KMS-11 (cell line): Measurements from ENCODE around the gene CNOT2.

ENCODE experiments used
- H2AFZ ChIP-seq: fragments of 200-600 bp; sonication (generic); 2 replicates; pipeline ENCODE4 v1.6.1; 2016; ENCODE audit warnings: antibody characterized with exemption, mixed run types, low read depth
- H3K27ac ChIP-seq: fragments of 200-600 bp; sonication (generic); 2 replicates; pipeline ENCODE4 v1.6.1; 2016; ENCODE audit warnings: mild to moderate bottlenecking, mixed run types
- H3K27me3 ChIP-seq: fragments of 200-600 bp; sonication (generic); 2 replicates; pipeline ENCODE4 v1.6.1; 2017; ENCODE audit warnings: mild to moderate bottlenecking, low read depth, mixed run types, moderate library complexity; ENCODE audit not compliant: insufficient read depth
- H3K36me3 ChIP-seq: fragments of 200-600 bp; sonication (generic); 2 replicates; pipeline ENCODE4 v1.6.1; 2017; ENCODE audit warnings: mild to moderate bottlenecking, mixed run types; ENCODE audit not compliant: insufficient read depth
- H3K4me1 ChIP-seq: fragments of 200-600 bp; sonication (generic); 2 replicates; pipeline ENCODE4 v1.6.1; 2016; ENCODE audit warnings: mild to moderate bottlenecking, low read depth, mixed run types; ENCODE audit not compliant: poor library complexity, severe bottlenecking
- H3K4me2 ChIP-seq: fragments of 200-600 bp; sonication (generic); 2 replicates; pipeline ENCODE4 v1.7.0; 2016; ENCODE audit warnings: mild to moderate bottlenecking, mixed run types
- H3K4me3 ChIP-seq: fragments of 200-600 bp; sonication (generic); IDR thresholded peaks from 2 replicates; pipeline ENCODE4 v1.6.1; 2017; ENCODE audit warnings: low read depth, low read length, mixed read lengths; ENCODE audit not compliant: insufficient read depth
- H3K79me2 ChIP-seq: fragments of 200-600 bp; sonication (generic); 2 replicates; pipeline ENCODE4 v1.6.1; 2016; ENCODE audit warnings: low read depth, mixed run types; ENCODE audit not compliant: insufficient read depth
- H3K9ac ChIP-seq: fragments of 200-600 bp; sonication (generic); 2 replicates; pipeline ENCODE4 v1.6.1; 2016; ENCODE audit warnings: mild to moderate bottlenecking, mixed run types
- H4K20me1 ChIP-seq: fragments of 200-600 bp; sonication (generic); 2 replicates; pipeline ENCODE4 v1.6.1; 2016; ENCODE audit warnings: mild to moderate bottlenecking, mixed run types; ENCODE audit not compliant: insufficient read depth
- TF ChIP-seq, protein P1 (sequence below): fragments of 200-600 bp; sonication (generic); conservative IDR thresholded peaks from 2 replicates; pipeline ENCODE4 v1.6.1; 2017; ENCODE audit warnings: low read depth, mild to moderate bottlenecking, antibody characterized with exemption, low read length, moderate library complexity, mixed read lengths

The CNOT2 gene

DNA sequence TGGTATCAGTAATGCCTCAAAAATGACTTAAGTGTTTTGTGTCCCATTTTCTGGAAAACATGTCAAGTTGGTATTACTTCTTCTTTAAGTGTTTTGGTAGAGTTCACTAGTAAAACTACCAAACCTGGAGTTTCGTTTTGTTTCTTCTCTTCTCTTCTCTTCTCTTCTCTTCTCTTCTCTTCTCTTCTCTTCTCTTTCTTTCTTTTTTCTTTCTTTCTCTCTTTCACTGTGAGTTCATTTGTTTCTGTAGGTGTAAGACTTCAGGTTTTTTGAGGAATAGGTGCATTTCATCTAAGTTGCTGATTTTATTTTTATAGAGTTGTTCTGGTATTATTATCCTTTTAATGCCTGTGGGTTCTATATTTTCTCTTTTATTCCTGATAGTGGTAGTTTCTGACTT is 21.9 kb downstream of the CNOT2 start:
- TF ChIP-seq, protein P1, sequence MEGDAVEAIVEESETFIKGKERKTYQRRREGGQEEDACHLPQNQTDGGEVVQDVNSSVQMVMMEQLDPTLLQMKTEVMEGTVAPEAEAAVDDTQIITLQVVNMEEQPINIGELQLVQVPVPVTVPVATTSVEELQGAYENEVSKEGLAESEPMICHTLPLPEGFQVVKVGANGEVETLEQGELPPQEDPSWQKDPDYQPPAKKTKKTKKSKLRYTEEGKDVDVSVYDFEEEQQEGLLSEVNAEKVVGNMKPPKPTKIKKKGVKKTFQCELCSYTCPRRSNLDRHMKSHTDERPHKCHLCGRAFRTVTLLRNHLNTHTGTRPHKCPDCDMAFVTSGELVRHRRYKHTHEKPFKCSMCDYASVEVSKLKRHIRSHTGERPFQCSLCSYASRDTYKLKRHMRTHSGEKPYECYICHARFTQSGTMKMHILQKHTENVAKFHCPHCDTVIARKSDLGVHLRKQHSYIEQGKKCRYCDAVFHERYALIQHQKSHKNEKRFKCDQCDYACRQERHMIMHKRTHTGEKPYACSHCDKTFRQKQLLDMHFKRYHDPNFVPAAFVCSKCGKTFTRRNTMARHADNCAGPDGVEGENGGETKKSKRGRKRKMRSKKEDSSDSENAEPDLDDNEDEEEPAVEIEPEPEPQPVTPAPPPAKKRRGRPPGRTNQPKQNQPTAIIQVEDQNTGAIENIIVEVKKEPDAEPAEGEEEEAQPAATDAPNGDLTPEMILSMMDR: no peak
- H3K79me2 ChIP-seq: peaks cover 100% of the 10 kb centered on the region
- H3K36me3 ChIP-seq: no peaks in the 10 kb centered on the region
- H3K4me3 ChIP-seq: no peak overlapping the region
- no peaks in the 10 kb centered on the region for H3K27me3 ChIP-seq
- peaks cover 15% of the 10 kb centered on the region; the same call in 1 of the 2 replicates for H4K20me1 ChIP-seq
- H3K9ac ChIP-seq: no peak overlapping the region
- no peak overlapping the region for H2AFZ ChIP-seq
- no peak overlapping the region for H3K27ac ChIP-seq
- peaks cover 55% of the 10 kb centered on the region for H3K4me1 ChIP-seq
- H3K4me2 ChIP-seq: no peak overlapping the region

DNA sequence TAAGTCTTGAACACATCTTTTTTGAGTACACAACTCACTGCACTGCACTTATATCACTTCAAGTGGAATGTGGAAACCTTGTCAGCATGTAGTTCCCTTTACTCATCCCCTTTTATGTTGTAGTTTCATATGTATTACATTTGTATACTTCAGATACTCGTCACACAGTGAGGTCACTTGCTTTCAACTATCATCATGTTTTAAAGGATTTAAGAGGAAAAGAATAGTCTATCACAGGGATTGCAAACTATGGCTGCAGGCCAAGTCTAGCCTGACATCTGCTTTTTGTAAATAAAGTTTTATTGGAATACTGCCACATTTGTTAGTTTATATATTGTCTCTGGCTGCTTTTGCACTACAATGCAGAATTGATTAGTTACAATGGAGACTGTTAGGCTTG is 24.3 kb downstream of the CNOT2 start:
- TF ChIP-seq, protein P1: no peak
- Histone ChIP-seq H3K9ac (no peak overlapping the region), H3K4me1 (peaks cover 46% of the 10 kb centered on the region), H3K27ac (no peak overlapping the region), H3K79me2 (peaks cover 99% of the 10 kb centered on the region), H3K27me3 (no peaks in the 10 kb centered on the region), H3K4me3 (no peak overlapping the region), H3K36me3 (no peaks in the 10 kb centered on the region), H4K20me1 (peaks cover 16% of the 10 kb centered on the region), H2AFZ (no peak overlapping the region), H3K4me2 (no peak overlapping the region)

DNA sequence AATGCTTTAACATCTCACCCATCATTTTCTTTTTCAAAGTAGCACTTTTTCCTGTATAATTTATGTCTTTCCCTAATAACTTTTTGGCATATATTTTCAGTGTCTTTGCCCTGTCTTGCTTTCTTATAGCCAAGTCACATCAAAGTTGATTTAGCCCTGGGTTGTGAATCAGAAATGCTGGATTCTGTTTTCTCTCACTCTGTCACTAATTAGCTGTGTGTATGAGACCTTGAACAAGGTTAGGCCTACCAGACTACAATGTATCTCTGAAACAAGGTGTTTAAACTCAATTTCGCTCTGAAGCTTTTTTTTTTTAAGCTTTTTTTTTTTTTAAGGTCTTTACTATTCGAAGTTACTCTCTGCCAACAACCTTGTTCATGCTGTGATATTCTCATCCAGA is 25.7 kb downstream of the CNOT2 start:
- Histone ChIP-seq H4K20me1 (peaks cover 23% of the 10 kb centered on the region), H2AFZ (no peak overlapping the region), H3K4me1 (peaks cover 41% of the 10 kb centered on the region), H3K79me2 (peaks cover 99% of the 10 kb centered on the region), H3K9ac (no peak overlapping the region), H3K27me3 (no peaks in the 10 kb centered on the region), H3K4me2 (peak overlapping the region; percentile 14; the same call in 1 of the 2 replicates), H3K4me3 (no peak overlapping the region), H3K27ac (no peak overlapping the region), H3K36me3 (no peaks in the 10 kb centered on the region; the same call in 1 of the 2 replicates)
- TF ChIP-seq, protein P1: no peak

DNA sequence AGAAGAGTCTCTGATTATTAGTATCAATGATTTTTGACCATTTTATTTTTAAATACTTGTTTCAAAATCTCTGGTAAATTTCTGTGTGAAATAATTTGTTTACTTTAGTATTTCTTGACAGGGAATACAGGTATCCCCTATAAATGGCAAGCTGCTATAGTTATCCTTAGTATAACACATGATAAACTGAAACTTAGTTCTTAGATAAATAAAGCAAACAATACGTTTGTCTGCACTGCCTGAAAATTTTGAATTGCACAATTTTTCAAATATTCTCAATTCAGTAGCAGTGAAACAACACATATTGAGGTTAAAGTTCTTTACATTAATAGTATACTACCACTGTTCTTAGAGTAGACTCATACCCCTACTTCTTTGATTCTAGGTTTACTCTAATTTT is 26.9 kb downstream of the CNOT2 start:
- Histone ChIP-seq H3K4me3 (no peak overlapping the region), H3K4me2 (no peak overlapping the region), H4K20me1 (peaks cover 23% of the 10 kb centered on the region), H3K27me3 (no peaks in the 10 kb centered on the region), H2AFZ (no peak overlapping the region), H3K36me3 (no peaks in the 10 kb centered on the region; the same call in 1 of the 2 replicates), H3K79me2 (peaks cover 99% of the 10 kb centered on the region), H3K27ac (no peak overlapping the region), H3K9ac (no peak overlapping the region), H3K4me1 (peaks cover 32% of the 10 kb centered on the region)
- TF ChIP-seq, protein P1: no peak
